DMS53 (cell line): ENCODE measurements around the gene CCS.
"Not testable (repeated sequence)": the region's sequence is repeated elsewhere in the genome, so short reads cannot be mapped to it uniquely, and the experiment has no call there.

Source experiments
- DNase-seq: peaks from one replicate; lab custom pipeline; 2025; lab: John Stamatoyannopoulos, UW

The CCS gene

DNA sequence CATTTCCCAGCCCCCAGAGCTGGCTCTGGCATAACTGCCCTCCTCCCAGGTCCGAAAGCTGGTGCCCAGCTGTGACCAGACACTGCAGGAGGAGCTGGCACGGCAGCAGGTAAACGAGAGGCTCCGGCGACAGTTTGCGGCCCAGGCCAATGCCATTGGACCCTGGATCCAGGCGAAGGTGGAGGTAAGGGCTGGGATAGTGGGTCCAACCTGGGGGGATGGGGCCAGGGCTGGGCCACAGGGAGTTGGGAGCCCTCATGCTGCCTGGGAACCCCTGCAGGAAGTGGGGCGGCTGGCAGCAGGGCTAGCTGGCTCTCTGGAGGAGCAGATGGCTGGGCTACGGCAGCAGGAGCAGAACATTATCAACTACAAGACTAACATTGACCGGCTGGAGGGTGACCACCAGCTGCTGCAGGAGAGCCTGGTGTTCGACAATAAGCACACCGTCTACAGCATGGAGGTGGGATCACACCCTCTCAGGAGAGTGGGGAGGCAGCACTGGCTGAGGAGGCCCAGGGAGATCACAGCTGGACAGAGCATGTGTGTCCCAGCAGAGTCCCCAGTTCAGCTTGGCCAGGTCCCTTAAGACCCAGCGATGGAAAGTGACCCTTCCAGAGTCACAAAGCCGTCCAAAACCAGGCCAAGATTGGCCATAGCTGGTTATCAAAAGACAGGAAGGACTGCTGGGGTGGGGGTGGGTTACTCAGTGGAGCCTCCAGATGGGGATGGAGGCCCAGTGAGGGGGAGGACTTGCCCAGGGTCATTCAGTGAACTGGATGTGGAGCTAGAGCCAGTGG lies 31.6 kb upstream of the CCS start:
- no peak for DNase-seq

DNA sequence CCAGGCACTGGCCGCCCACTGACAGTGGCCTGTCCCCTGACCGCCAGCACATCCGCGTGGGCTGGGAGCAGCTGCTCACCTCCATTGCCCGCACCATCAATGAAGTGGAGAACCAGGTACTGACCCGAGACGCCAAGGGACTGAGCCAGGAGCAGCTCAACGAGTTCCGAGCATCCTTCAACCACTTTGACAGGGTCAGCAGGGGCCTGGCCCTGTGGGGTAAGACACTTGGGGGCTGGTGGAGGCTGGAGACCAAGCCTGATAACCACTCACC lies 31.1 kb upstream of the CCS start:
- no peak for DNase-seq

DNA sequence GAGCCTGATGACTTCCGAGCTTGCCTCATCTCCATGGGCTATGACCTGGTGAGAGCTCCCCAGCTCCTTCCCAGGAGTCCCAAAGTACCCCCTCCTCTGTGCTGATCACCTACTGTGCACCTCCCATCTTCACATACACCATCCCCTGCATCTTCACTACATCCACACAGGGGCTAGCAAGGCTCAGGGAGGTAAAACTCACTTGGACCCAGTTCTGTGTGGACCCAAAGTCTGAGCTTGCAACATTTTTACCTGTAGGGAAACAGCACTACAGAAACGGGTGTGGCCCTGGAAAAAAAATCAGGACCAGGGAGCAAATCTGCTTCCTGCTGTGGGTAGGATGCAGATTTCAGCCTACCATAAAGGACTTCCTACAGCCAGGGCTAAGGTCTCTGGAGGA lies 30.7 kb upstream of the CCS start:
- DNase-seq: no peak

DNA sequence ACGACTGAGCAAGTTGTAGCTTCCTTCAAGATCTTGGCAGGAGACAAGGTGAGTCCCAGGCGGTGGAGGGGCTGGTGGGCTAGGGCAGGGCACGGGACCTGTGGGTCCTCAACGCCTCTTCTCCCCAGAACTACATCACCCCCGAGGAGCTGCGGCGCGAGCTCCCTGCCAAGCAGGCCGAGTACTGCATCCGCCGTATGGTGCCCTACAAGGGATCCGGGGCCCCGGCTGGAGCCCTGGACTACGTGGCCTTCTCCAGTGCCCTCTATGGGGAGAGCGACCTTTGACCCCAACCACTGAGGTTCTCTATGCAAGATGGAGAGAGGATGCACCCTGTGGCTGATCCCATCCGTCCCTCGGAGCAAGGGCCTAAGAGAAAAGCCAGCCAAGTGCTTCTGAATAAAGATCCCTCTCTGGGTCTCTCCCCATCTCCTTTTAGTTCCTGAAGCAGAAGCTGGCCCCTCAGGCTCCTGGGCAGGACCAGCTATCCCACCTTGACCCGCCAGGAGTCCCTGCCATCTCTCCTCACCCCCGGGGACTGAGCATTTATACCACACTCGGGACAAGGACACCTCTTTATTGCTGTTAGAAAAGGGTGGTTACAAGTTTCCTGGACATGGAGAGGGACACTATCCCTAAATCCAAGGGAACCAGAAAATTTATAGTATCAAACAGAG lies 29.9 kb upstream of the CCS start:
- DNase-seq: no peak

DNA sequence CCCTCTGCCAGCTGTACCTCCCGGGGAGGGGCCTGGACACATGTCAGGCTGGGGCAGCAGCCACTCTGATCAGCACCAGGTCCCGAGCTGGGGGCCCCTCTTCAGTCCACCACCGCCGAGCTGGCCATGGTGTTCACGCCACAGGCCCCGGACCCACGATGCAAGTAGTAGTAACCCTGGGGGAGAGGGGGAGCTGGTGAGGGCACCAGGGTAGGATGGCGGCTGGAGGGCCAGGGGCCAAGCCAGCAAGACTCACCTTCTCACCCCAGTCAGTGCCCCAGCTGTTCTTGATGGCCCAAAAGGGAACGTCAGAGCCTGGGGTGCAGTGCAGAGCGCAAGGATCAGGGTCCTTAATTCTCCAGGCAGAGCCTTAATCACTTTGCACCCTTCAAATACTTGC lies 29.2 kb upstream of the CCS start:
- no peak for DNase-seq

DNA sequence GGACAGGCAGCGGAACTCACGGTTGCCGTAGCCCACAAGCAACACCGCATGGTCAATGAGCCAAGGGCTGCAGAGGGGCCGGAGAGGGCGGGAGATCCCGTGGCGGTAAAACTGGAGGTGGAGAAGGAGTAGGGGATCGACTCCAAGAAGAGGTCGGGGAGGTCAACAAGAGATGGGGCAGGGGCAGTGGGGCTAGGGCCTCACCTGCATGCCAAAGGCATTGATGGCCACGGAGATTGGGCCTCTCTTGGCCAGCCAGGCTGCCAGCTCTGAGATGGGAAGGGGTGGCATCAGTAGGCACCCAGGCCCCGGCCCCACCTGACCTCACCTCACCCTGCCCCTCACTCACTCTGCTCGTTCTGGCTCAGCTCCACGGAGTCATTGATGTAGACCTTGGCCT lies 28.4 kb upstream of the CCS start:
- DNase-seq: no peak

DNA sequence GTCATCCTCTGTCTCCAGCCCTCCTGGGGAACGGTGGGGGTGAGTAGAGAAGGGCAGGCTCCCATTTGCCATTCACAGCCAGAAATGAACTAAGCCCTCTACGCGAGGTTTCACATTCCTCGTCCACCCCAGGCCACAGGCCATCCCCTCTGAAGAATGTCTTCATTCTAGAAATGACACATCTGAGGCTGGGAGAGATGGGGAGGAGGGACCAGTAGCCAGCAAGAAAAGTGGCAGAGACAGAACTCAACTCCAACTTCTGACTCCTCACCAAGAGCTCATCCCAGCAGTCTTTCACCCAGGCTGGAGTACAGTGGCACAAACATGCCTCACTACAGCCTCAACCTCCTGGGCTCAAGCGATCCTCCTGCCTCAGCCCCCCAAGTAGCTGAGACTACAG lies 28.0 kb upstream of the CCS start:
- no peak for DNase-seq

DNA sequence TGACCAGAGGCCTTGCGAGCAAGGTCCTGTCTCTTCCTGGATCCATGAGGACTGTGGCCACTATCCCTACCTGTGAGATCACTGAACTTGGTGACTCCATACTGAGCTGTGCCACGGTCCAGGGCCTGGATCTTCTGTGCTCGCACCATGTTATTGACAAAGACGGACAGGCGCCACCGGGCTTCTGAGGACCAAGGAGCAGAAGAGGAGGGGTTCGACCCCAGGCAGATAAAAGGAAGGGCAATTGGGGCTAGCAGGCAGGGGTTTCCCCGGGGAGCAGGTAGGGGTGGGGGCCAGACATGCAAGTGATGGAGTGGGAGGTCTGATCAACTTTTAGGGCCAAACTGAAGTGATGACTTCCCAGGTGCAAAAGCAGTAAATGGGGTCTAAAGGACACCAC lies 26.8 kb upstream of the CCS start:
- DNase-seq: no peak

DNA sequence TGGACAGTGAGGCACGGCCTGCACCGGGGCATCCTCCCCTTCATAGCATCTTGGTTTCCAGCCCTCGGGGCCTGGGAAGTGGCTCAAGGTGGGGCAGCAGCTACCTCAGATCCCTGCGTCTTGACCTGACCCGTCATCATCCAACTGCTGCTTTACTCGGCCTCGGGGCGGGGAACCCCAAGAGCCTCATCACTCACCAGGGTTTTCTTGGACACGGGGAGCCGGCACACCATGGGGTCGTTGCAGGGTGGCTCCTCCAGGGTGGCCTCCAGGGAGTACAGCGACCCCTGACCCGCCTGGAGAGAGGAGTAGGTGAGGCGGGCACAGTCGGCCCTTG lies 25.2 kb upstream of the CCS start:
- DNase-seq: no peak

DNA sequence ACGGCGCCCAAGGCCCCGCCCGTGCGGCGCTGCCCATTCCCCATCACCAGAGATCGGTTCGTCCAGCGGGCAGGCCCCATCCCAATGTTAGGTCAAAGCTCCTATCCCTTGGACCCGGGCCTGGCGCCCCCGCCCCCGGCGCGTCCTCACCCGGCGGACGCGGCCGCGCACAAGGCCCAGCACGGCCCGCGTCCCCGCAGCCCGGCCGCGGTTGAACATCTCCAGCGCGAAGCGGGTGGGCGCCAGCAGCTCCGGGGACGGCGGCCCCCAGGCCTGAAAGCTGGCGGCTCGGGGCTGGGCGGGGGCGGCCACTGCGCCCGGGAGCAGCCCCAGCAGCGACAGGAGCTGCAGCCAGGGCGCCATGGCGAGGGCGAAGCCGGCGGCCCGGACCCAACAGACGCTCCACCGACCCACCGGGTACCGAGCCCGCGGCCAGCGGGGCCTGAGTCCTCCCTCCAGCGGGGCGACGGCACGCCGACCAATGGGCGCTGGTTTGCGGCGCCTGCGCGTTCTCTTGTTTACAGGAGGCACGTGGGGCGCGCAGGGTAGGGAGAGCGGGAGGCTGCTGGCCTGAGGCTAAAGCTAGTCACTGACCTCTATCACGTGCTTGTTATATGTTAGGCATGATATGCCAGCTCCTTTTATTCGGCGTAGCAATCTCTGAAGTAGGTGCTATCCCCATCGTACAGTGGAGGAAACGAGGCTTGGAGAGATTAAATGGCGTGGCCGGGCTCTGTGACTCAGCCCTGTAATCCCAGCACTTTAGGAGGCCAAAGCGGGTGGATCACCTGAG lies 24.7 kb upstream of the CCS start, which contains the start of gene CTSF:
CTSF (minus strand) TSS at position 483 of the 793 bp plus-strand sequence; CDS start at position 363, 120 bp downstream.
- DNase-seq: peak; percentile 97

DNA sequence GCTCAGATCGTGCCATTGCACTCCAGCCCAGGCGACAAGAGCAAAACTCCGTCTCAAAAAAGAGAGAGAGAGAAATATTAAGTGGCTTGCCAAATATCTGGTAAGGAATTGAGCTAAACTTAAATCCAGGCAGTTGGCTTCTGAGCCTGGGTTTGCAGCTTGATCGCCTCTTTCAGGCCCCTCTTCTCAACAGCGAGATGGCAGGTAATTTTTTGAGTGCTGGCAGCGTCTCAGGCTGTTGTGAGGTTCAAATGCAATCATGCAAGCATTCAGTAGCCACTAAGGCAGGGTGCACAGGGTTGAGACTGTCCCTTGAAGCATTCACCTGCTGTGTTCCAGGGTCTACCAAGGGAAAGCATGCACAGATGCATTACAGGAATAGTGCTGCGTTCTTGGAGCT lies 23.9 kb upstream of the CCS start:
- DNase-seq: no peak

DNA sequence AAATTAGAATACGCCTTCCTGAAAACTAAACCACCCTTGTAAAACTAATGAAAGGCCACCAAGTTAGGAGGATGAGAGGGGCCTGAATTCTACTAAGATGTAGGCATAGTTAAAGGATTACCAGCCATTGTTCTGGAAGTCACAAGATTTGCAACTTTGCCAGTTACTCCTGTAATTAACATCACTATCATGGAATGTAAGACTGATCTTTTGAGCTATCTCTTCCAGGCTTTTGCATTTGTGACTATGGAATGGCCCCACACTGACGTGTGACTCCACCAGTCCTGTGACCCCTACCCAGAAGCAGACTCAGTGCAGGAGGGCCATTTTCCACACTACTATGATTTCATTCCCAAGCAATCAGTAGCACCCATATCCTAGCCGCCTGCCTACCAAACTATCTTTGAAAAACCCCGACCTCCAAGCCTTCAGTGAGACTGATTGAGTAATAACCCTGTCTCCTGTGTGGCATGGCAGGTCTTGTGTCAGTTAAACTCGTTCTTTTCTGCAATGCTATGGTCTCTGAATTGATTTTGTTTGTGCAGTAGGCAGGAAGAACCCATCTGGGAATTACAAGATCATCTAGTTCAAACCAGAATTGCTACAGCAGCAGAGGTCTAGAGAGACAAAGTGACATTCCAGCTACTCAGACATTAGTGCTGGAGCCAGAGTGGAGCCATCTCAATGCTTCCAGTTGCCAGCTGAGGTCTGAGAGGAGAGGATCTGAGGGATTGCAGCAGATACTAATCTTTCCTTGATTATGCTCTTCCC lies 22.7 kb upstream of the CCS start:
- no peak for DNase-seq

DNA sequence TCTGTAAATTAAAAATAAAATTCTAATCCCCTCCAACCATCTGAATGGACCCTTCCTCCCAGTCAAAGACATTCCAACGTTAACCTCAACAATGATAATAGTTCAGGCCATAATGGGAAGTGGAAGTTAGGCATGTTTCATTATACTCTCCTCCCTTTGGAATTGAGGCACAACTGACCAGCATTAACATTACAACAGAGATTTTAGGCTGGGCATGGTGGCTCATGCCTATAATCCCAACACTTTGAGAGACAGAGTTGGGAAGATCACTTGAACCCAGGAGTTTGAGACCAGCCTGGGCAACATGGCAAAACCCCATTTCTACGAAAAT lies 22.2 kb upstream of the CCS start:
- DNase-seq: no peak

DNA sequence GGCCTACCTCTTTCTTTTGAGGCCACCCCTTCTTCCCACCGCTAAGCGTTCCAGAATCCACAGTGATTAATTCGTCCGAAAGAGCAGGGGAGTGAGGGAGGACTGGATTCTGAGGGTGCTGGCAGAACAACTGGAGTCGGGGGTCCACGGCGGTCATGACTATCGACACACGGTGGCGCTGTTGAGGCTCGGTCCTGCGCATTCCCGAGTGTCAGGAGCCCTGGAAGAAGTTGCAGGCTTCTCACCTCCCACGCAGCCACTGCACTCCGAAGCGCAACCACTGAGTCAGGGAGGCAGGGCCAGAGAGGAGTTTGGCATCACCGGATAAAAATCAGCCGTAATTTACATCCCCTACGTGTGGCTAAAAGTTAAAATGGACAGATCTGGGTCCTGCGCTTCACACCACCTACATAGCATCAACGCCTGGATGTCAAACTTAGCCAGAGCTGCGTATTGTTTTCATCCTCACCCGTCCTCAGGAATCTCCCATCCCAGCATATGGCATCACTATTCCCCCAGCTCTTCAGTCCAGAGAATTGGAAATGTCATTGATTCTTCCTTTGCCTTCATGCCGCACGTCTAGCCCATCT lies 13.9 kb upstream of the CCS start:
- peak; percentile 75 for DNase-seq

DNA sequence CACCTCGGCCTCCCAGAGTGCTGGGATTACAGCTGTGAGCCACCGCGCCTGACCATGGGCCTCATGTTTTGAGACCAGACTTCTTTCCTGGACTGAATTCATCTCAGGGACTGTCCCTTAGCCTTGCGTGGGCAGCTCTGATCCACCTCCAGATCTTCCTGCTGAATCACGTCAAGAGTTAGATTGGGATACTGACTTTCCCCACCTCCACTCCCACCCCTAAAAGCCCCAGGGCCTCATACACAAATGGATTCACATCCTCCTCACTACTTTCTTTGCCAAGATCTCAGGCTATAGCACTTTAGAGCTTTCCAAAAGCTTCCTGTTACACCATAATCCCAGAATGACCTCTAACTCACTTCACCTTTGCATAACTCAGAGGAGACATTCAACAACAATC lies 12.2 kb upstream of the CCS start:
- DNase-seq: no peak

DNA sequence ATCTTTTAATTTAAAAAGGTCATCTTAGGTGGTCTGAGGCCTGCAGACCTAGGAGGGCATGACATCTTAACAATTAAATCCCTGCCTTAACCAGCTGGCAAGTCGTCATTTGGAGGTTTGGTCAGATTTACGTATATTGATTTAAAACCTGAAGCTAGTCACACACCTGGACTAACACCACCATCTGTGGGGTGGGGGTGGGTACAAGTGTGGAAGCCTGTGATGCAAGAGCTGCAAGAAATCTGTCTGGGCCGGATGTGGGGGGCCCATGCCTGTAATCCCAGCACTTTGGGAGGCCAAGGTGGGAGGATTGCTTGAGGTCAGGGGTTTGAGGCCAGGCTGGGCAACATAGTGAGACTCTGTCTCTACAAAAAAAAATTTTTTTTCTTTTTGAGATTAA lies 11.7 kb upstream of the CCS start:
- DNase-seq: no peak

DNA sequence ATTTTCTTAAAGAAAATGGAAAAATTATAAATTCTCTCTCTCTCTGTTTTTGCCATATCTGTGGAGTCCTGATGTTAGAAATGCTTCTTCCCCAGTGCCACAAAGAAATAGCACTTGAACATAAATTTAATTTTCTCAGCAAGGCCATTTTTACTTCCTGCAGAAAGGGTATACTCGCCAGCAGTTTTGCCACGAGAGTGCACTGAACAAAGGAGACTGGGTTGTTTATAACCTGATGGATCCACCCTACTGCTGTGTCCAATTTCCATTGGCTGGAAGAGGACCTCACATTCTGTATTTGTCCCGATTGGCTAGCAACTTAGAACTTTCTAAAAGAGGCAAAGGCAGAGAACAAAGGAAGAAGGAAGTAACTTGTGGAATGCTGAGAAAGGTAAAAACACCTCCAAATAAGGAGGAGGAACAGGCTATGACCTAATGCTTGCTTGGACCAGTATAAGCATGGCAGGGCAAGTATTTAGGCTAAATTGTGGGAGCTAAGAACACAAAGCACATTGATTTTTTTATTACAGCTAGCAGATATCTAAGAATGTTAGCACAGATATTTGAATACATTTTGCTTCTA lies 10.3 kb upstream of the CCS start:
- not testable (repeated sequence) for DNase-seq

DNA sequence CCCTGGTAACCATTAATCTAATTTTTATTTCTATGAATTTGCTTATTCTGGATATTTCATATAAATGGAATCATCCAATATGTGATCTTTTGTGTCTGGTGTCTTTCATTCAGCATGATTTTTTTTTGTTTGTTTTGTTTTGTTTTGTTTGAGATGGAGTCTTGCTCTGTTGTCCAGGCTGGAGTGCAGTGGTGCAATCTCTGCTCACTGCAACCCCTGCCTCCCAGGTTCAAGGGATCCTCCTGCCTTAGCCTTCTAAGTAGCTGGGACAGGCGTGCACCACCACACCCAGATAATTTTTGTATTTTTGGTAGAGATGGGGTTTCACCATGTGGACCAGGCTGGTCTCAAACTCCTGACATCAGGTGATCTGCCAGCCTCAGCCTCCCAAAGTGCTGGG lies 7.5 kb upstream of the CCS start:
- not testable (repeated sequence) for DNase-seq

DNA sequence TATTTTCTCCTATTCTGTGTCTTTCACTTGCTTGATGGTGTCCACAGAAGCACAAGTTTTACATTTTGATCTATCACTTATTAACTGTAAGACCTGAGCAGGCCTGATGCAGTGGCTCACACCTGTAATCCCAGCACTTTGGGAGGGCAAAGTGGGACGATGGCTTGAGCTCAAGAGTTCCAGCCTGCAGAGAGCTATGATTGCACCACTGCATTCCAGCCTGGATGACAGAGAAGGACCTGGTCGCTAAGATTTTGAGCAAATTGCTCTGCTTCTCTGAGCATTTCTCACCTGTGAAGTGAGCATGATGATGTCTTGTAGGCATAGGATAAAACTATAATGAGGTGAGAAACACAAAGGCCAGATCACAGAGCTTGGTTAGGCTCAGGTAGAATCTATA lies 6.8 kb upstream of the CCS start:
- no peak for DNase-seq

DNA sequence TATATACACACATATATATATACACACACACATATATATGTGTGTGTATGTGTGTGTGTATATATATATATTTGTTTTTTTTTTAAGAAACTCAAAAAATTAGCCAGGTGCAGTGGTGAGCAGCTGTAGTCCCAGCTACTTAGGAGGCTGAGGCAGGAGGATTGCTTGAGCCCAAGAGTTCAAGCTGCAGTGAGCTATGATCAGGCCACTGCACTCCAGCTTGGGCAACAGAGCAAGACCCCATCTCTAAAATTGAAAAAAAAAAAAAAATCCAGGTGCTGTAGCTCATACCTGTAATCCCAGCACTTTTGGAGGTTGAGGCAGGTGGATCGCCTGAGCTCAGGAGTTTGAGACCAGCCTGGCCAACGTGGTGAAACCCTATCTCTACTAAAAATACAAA lies 3.7 kb upstream of the CCS start:
- not testable (repeated sequence) for DNase-seq

DNA sequence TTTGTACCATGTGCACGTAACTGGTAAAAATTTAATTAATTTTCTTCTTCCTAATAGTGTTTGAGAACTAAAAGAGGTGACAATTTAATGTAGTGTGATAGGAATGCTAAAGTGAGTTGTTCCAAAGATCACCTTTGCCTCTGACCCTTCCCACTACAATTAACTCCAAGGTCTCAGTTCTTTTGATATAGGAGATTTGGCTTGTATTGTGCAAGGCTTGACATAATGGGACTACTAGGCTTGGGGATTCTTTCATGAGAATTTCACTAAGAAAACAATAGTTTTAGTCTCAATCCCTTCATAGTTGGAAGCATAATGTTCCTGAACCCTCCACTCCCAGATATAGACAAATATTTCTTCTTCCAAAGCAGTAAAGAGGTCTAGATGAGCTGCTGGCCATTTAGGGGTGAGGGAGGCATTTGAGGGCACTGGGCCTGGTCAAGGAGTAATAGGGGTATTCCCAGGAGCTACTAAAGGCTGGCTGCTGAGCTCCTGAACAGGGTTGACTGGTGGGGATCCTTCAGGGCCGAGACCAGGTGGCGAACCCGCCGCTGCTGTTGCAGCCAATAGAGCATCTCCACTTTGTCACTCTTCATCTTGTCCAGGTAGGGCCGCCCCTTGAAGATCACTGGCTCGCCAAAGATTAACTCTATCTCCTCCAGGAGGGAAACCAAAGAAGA lies 2.8 kb upstream of the CCS start:
- no peak for DNase-seq
